ENCODE results near the gene C3orf62. TPM values are rescaled to one million over a fixed set of nuclear protein-coding genes. Genes with fewer than 3 reads are reported as not detected.

Gene C3orf62
- total RNA-seq, 2 experiments from 2014 or later, result 7.0 to 7.5 TPM

- TF ChIP-seq CTCF (IDR thresholded peaks at IDR 0.05), result no peak
Measured at GRCh38 chr3:49219132-49219531, 57.9 kb downstream of the C3orf62 start.

More at GRCh38 chr3:49219132-49219531, 57.9 kb downstream of the C3orf62 start:
- CTCF ChIA-PET, result no interaction called here
- no peak overlapping the region for H3K4me3 ChIP-seq (ENCODE audit: low read length)
- H3K4me3 Mint-ChIP-seq, result no peak overlapping the region
- no peaks in the 10 kb centered on the region for H3K9me3 Mint-ChIP-seq
- peaks cover 0 to 9% of the 10 kb centered on the region in 2 experiments for H3K9me3 ChIP-seq (ENCODE audit: control insufficient read depth in 1 of 2, insufficient read depth in 1 of 2, low read length in 2 of 2)
- POLR2A ChIA-PET, result no interaction called here
- H3K36me3 Mint-ChIP-seq (ENCODE audit: low read depth), result no peaks in the 10 kb centered on the region
- no peak overlapping the region for H3K27ac Mint-ChIP-seq
- intact Hi-C loops (cut with DNase I, micrococcal nuclease), result no loop called here
- no peaks in the 10 kb centered on the region for H3K4me1 Mint-ChIP-seq (ENCODE audit: low read depth)
- peaks cover 9% of the 10 kb centered on the region for H3K27me3 Mint-ChIP-seq
- DNase-seq, result no peak
- no peak overlapping the region for H3K27ac ChIP-seq (ENCODE audit: low read depth in 1 of 2, low read length in 2 of 2)
- no peaks in the 10 kb centered on the region for H3K4me1 ChIP-seq (ENCODE audit: insufficient read depth, low read length)
- no peaks in the 10 kb centered on the region for H3K36me3 ChIP-seq (ENCODE audit: insufficient read depth, low read length)
- H3K27me3 ChIP-seq (ENCODE audit: control insufficient read depth in 1 of 2, insufficient read depth in 2 of 2, low read length in 2 of 2), result peaks cover 0 to 3% of the 10 kb centered on the region in 2 experiments
- ATAC-seq (ENCODE audit: poor library complexity), result no peak

Small RNA genes within 50 kb of the gene (microRNA-seq; reads per million reads assigned to microRNA genes)
- not detected for gene MIR4271 (ENCODE audit: borderline microRNAs expressed, borderline replicate concordance)

Other genes with a start within 250 kb of the C3orf62 start
- gene IMPDH2, start 247.8 kb downstream of the C3orf62 start, total RNA-seq, result 100 to 1,000 TPM; 133 to 135 TPM
- gene QRICH1, start 183.2 kb downstream of the C3orf62 start, total RNA-seq, result 100 to 1,000 TPM; 210 to 255 TPM
- 100 to 1,000 TPM; 264 to 287 TPM for gene QARS1, start 172.5 kb downstream of the C3orf62 start, total RNA-seq
- gene USP19, start 156.4 kb downstream of the C3orf62 start, total RNA-seq, result 10 to 100 TPM; 84.9 to 86.2 TPM
- under 1 TPM; 0.36 to 0.60 TPM for gene LAMB2, start 144.2 kb downstream of the C3orf62 start, total RNA-seq
- gene CCDC71, start 110.9 kb downstream of the C3orf62 start, total RNA-seq, result 10 to 100 TPM; 14.7 to 16.0 TPM
- 1 to 10 TPM; 1.2 to 1.6 TPM for gene KLHDC8B, start 105.6 kb downstream of the C3orf62 start, total RNA-seq
- 10 to 100 TPM; 94.3 to 95.2 TPM for gene USP4, start 62.8 kb upstream of the C3orf62 start, total RNA-seq
- gene GPX1, start 81.1 kb upstream of the C3orf62 start, total RNA-seq, result 10 to 100 TPM; 20.8 to 22.9 TPM
- 100 to 1,000 TPM; 256 to 271 TPM for gene RHOA, start 134.7 kb upstream of the C3orf62 start, total RNA-seq
- 10 to 100 TPM; 21.4 to 22.0 TPM for gene TCTA, start 135.2 kb upstream of the C3orf62 start, total RNA-seq
- gene AMT, start 145.2 kb upstream of the C3orf62 start, total RNA-seq, result 10 to 100 TPM; 10.5 to 12.7 TPM
- 10 to 100 TPM; 25.0 to 25.1 TPM for gene NICN1, start 152.1 kb upstream of the C3orf62 start, total RNA-seq
- 10 to 100 TPM; 15.0 to 18.3 TPM for gene DAG1, start 193.0 kb upstream of the C3orf62 start, total RNA-seq